Measurements from ENCODE around the gene CST7.

- TF ChIP-seq CTCF (IDR thresholded peaks at IDR 0.05) (no peak), EZH2 (IDR thresholded peaks at IDR 0.05) (no peak)
These were observed 13.1 kb upstream of the CST7 start for GRCh38 chr20:24935766-24936525.
